HepG2 (cell line): Measurements from ENCODE around the gene FCRL5. TPM values are rescaled to one million over a fixed set of nuclear protein-coding genes. Genes with fewer than 3 reads are reported as not detected.

ENCODE experiments used
- ATAC-seq: fragments of 200-7000 bp; cut with Tn5 transposase; 3 replicates; pipeline ENCODE4 v1.9.1; 2020; ENCODE audit warnings: mild to moderate bottlenecking, moderate library complexity
- BruUV-seq: library from RNA; stranded (reverse); fragments of 400-500 nt; replicated peaks from 2 replicates; lab custom pipeline; 2021; lab: Mats Ljungman, UMichigan
- CTCF ChIA-PET: fragments of 300-600 bp; formaldehyde crosslinking; extraction: SDS; loops from one replicate; lab custom pipeline; 2021; ENCODE audit warnings: low total read pairs, inconsistent platforms, low intra/inter-chr PET ratio; lab: Yijun Ruan, JAX
- POLR2A ChIA-PET: fragments of 350-600 bp; sonication (Branson Sonifier 250); formaldehyde crosslinking; loops from one replicate; lab custom pipeline; 2020; ENCODE audit warnings: antibody characterized with exemption, inconsistent platforms; lab: Yijun Ruan, JAX
- DNase-seq: peaks from one replicate; pipeline ENCODE4 v3.0.0-alpha.2; 2015; ENCODE audit warnings: low spot score
- FAIRE-seq: peaks from 3 replicates; lab custom pipeline; 2011; peaks lifted over from hg19 to GRCh38; lab: Jason Lieb, UNC
- H2AFZ ChIP-seq: one replicate; pipeline ENCODE4 v1.6.1; 2011; ENCODE audit warnings: low read length, inconsistent platforms
- H3K27ac ChIP-seq: fragments of 300-600 bp; 3 replicates; pipeline ENCODE4 v1.8.0; 2011; ENCODE audit warnings: mixed run types, mild to moderate bottlenecking, mixed read lengths, low read length, inconsistent platforms; ENCODE audit not compliant: insufficient read depth; ENCODE audit errors: extremely low read length
- H3K27me3 ChIP-seq, 2 experiments: fragments of 200-600 bp in 1 of 2; 2 replicates in 1 of 2; 3 replicates in 1 of 2; pipeline versions ENCODE4 v1.6.0 to v1.8.0; 2011; ENCODE audit warnings: low read length in 2 of 2, mild to moderate bottlenecking in 2 of 2, moderate library complexity in 2 of 2, inconsistent platforms in 1 of 2; ENCODE audit not compliant: insufficient read depth in 2 of 2, control insufficient read depth in 1 of 2
- H3K36me3 ChIP-seq, 2 experiments: fragments of 200-600 bp in 1 of 2; replicated peaks in 1 of 2; 2 replicates in 1 of 2; 3 replicates in 1 of 2; pipeline versions ENCODE4 v1.5.1 to v1.8.0; 2011; ENCODE audit warnings: low read length in 2 of 2, inconsistent platforms in 1 of 2; ENCODE audit not compliant: insufficient read depth in 2 of 2, control insufficient read depth in 1 of 2
- H3K4me1 ChIP-seq: 2 replicates; pipeline ENCODE4 v1.5.1; 2012; ENCODE audit warnings: low read length, inconsistent platforms; ENCODE audit not compliant: insufficient read depth
- H3K4me2 ChIP-seq: 2 replicates; pipeline ENCODE4 v1.6.0; 2011; ENCODE audit warnings: low read depth, low read length, inconsistent platforms
- H3K4me3 ChIP-seq, 3 experiments: fragments of 200-600 bp in 1 of 3; sonication (generic), shearing (Covaris generic) in 1 of 3; replicated peaks in 1 of 3; 2 replicates each; pipeline ENCODE4 v1.5.1; 2011 to 2016; ENCODE audit warnings: low read length in 3 of 3, inconsistent platforms in 2 of 3, low read depth in 2 of 3, mild to moderate bottlenecking in 2 of 3, control low read depth in 1 of 3, mixed read lengths in 1 of 3; ENCODE audit not compliant: insufficient read depth in 1 of 3
- H3K79me2 ChIP-seq: one replicate; pipeline ENCODE4 v1.6.1; 2011; ENCODE audit warnings: low read length, inconsistent platforms; ENCODE audit not compliant: insufficient read depth
- H3K9ac ChIP-seq: 2 replicates; pipeline ENCODE4 v1.6.0; 2011; ENCODE audit warnings: mild to moderate bottlenecking, low read depth, low read length, inconsistent platforms; ENCODE audit not compliant: insufficient read depth
- H3K9me3 ChIP-seq: 2 replicates; pipeline ENCODE4 v1.5.1; 2012; ENCODE audit warnings: mild to moderate bottlenecking, low read length
- H4K20me1 ChIP-seq: 2 replicates; pipeline ENCODE4 v1.6.0; 2011; ENCODE audit warnings: inconsistent platforms, mild to moderate bottlenecking, low read length, moderate library complexity; ENCODE audit not compliant: insufficient read depth
- ATM ChIP-seq: fragments of 450-650 bp; IDR thresholded peaks from 2 replicates; pipeline ENCODE4 v1.7.1; 2017; ENCODE audit warnings: mild to moderate bottlenecking, borderline replicate concordance
- CEBPG ChIP-seq: IDR thresholded peaks from 2 replicates; pipeline ENCODE4 v1.6.1; 2016
- FOSL1 ChIP-seq: sonication (generic); formaldehyde crosslinking; IDR thresholded peaks from 2 replicates; pipeline ENCODE4 v1.9.0; 2021; ENCODE audit warnings: missing genetic modification reagents, borderline replicate concordance
- HNF1B ChIP-seq: sonication (generic); formaldehyde crosslinking; IDR thresholded peaks from 2 replicates; pipeline ENCODE4 v1.5.1; 2020; ENCODE audit warnings: mild to moderate bottlenecking, moderate library complexity, missing genetic modification reagents
- IRF9 ChIP-seq: sonication (generic); formaldehyde crosslinking; IDR thresholded peaks from 2 replicates; pipeline ENCODE4 v1.8.0; 2022; ENCODE audit warnings: missing genetic modification reagents, mild to moderate bottlenecking, borderline replicate concordance
- KDM5B ChIP-seq: sonication (generic); formaldehyde crosslinking; IDR thresholded peaks from 2 replicates; pipeline ENCODE4 v1.4.0; 2020; ENCODE audit warnings: missing genetic modification reagents, mild to moderate bottlenecking, borderline replicate concordance
- MXD3 ChIP-seq: IDR thresholded peaks from 2 replicates; pipeline ENCODE4 v1.6.1; 2016; ENCODE audit warnings: mild to moderate bottlenecking, missing biosample characterization, missing genetic modification reagents
- NR2F6 ChIP-seq, 2 experiments: IDR thresholded peaks; 2 replicates each; pipeline ENCODE4 v1.6.1; 2016; ENCODE audit warnings: antibody characterized with exemption in 1 of 2, mild to moderate bottlenecking in 1 of 2
- RFXAP ChIP-seq: sonication (generic); formaldehyde crosslinking; IDR thresholded peaks from 2 replicates; pipeline ENCODE4 v1.4.0; 2020; ENCODE audit warnings: missing genetic modification reagents, borderline replicate concordance
- SKI ChIP-seq: fragments of 450-650 bp; IDR thresholded peaks from one replicate; pipeline ENCODE4 v1.6.1; 2018; ENCODE audit warnings: mild to moderate bottlenecking; ENCODE audit not compliant: partially characterized antibody
- TOE1 ChIP-seq: sonication (generic); formaldehyde crosslinking; IDR thresholded peaks from 2 replicates; pipeline ENCODE4 v1.4.0; 2020; ENCODE audit warnings: mild to moderate bottlenecking, missing genetic modification reagents
- ZBTB2 ChIP-seq: sonication (generic); formaldehyde crosslinking; IDR thresholded peaks from 2 replicates; pipeline ENCODE4 v1.8.0; 2022; ENCODE audit warnings: low read depth, missing genetic modification reagents
- ZBTB21 ChIP-seq: sonication (generic); formaldehyde crosslinking; IDR thresholded peaks from 2 replicates; pipeline ENCODE4 v1.4.0; 2020; ENCODE audit warnings: missing genetic modification reagents
- ZNF260 ChIP-seq: sonication (generic); formaldehyde crosslinking; IDR thresholded peaks from 2 replicates; pipeline ENCODE4 v1.4.0; 2020; ENCODE audit warnings: missing genetic modification reagents, low read depth, mild to moderate bottlenecking, borderline replicate concordance
- ZNF609 ChIP-seq: sonication (generic); formaldehyde crosslinking; IDR thresholded peaks from 2 replicates; pipeline ENCODE4 v1.4.0; 2020; ENCODE audit warnings: mild to moderate bottlenecking, missing genetic modification reagents, borderline replicate concordance
- ZNF768 ChIP-seq: sonication (generic); formaldehyde crosslinking; IDR thresholded peaks from 2 replicates; pipeline ENCODE4 v1.4.0; 2020; ENCODE audit warnings: missing genetic modification reagents
- WGBS: methylation state at CpG from one replicate; pipeline ENCODE4 v1.1.6; 2017; ENCODE audit warnings: low lambda C conversion rate; 5-methylcytosine and 5-hydroxymethylcytosine counted together
- in situ Hi-C: cut with HindIII; loops from 2 replicates; pipeline ENCODE4 v1.10.0; 2017; ENCODE audit warnings: low pct_unique_long_range_greater_than_20kb; ENCODE audit not compliant: extremely low pct_ligation_motif_present
- intact Hi-C: fragments of 100-400 bp; cut with micrococcal nuclease; formaldehyde crosslinking; loops from one replicate; pipeline ENCODE4 v1.10.0; 2022; ENCODE audit not compliant: unreplicated experiment
- polyA plus RNA-seq, 8 experiments: library from polyadenylated mRNA; depleted of rRNA in 3 of 8; stranded (reverse) in 7 of 8; unstranded in 1 of 8; fragments of >200 nt; fragmentation: Illumina TruSeq in 4 of 8; extraction: Trizol in 4 of 8; gene quantifications; 2 replicates each; pipeline versions ENCODE4 v1.2.1 to v1.2.3, GENCODE V29; 2011 to 2016; ENCODE audit warnings: low read depth in 4 of 8, missing spikeins in 1 of 8, mixed read lengths in 1 of 8; ENCODE audit not compliant: insufficient read depth in 1 of 8
- total RNA-seq, 5 experiments: library from RNA; depleted of rRNA; stranded (reverse); fragments of >200 nt; fragmentation: Illumina TruSeq; extraction: Trizol; gene quantifications; 2 replicates each; pipeline ENCODE4 v1.2.3, GENCODE V29; 2016; ENCODE audit warnings: low read depth in 1 of 5

FCRL5 gene
- total and polyA plus RNA-seq, 2 of the 13 experiments (the other 11 are each of a cell fraction or from before 2014, with no cell fraction given): not detected

GRCh38 chr1:157558119-157558518 lies 5.8 kb upstream of the FCRL5 start:
- BruUV-seq: no TSS peak
- H4K20me1 ChIP-seq: no peaks in the 10 kb centered on the region
- no peaks in the 10 kb centered on the region for H3K36me3 ChIP-seq
- in situ Hi-C loops (no loop called here), intact Hi-C loops (no loop called here)
- WGBS: 2% methylated on average over 2 of the region's 2 CpGs
- TF ChIP-seq FOSL1 (CRISPR knock-in tag) (no peak), SKI (no peak), KDM5B (CRISPR knock-in tag) (no peak), ZNF768 (CRISPR knock-in tag) (no peak), HNF1B (CRISPR knock-in tag) (no peak), IRF9 (no peak), RFXAP (CRISPR knock-in tag) (no peak), ZBTB2 (CRISPR knock-in tag) (no peak), ZNF609 (CRISPR knock-in tag) (no peak), CEBPG (CRISPR knock-in tag) (no peak), ZBTB21 (no peak), ATM (no peak), NR2F6 (IDR thresholded peaks at IDR 0.05) (no peak), NR2F6 (CRISPR knock-in tag; IDR thresholded peaks at IDR 0.05) (no peak), TOE1 (CRISPR knock-in tag) (no peak), ZNF260 (no peak), MXD3 (no peak)
- H3K4me3 ChIP-seq: no peak overlapping the region
- H3K9me3 ChIP-seq: no peaks in the 10 kb centered on the region
- no peak overlapping the region for H3K9ac ChIP-seq
- H3K79me2 ChIP-seq: no peaks in the 10 kb centered on the region
- ATAC-seq (no peak), FAIRE-seq (no peak), DNase-seq (no peak)
- POLR2A ChIA-PET: no interaction called here
- no peaks in the 10 kb centered on the region for H3K27me3 ChIP-seq
- CTCF ChIA-PET: no interaction called here
- no peaks in the 10 kb centered on the region for H3K4me1 ChIP-seq
- no peak overlapping the region for H2AFZ ChIP-seq
- no peak overlapping the region for H3K27ac ChIP-seq
- H3K4me2 ChIP-seq: no peak overlapping the region
